Stimulated activated CD8-positive, alpha-beta memory T cell treated with anti-CD3 and anti-CD28 coated beads, Interleukin-4, amount 100 ng/mL, for 4 hours (primary cell): ENCODE measurements around the gene RPL37A.
"Not testable (repeated sequence)": the region's sequence is repeated elsewhere in the genome, so short reads cannot be mapped to it uniquely, and the experiment has no call there.

Source experiments
- DNase-seq, 2 donors: peaks; one replicate each; pipeline ENCODE4 v3.0.0-alpha.2; 2020; ENCODE audit warnings: low read depth in 2 of 2, low spot score in 1 of 2

RPL37A gene

DNA sequence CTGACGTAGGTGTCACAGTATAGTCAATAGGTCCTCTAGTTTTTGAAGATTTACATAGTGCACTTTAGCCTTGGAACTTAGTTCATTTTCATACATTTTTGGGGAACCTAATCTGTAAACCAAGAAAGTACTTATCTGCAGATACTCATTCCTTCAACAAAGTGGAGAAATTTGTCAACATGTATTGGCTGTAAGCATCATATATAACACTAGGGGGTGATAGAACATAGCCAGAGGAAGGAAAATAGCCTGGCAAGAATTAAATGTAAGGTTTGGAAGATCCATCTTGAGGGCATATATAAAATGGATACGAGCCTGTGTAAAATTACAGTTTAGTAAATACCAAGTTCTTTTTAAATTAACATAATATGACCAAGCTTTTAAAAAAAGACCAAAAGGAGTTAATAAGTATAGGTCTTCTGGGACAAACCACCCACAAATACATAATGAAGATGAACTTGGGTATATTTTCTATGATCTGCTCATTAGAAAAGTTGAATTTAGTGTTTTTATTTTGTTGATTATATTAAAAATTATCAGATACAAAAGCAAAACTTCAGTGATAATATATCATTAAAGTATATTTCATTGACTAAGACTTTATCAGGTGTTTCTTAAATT is 18.2 kb downstream of the RPL37A start:
- DNase-seq: no peak

DNA sequence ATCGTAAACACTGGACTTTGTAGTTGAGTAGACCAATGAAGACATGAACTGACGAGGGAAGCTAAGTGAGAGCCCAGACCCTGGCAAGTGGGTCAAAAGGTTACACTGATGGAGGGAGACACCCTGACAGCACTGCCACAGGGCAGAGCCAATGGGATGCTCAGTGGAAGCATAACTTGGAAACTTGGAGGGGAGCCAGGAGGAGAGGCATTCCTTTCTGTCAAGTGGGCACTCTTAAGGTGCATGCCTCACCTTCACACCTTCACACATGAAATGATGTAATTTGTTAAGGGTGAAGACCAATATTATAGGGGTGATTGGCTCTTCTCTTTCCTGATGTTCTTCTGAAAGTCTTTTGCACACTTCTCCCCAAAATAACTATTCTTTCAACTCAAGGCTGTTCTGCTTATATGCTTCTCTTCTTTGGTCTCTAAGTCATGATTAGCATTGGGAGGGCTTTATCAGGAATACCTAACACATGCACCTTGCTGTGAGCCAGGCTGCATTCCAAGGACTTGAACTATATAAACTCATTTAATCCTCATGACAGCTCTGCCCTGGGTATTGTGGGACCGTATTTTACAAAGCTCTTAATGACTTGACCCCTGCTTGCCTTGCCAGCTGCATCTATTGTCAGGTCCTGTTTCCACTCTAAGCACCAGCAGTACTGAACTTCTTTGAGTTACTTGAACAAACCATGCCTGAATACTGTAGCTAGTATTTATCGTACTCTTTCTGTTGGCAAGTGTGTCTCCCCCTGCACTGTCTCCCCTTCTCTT is 19.0 kb downstream of the RPL37A start:
- no peak for DNase-seq

DNA sequence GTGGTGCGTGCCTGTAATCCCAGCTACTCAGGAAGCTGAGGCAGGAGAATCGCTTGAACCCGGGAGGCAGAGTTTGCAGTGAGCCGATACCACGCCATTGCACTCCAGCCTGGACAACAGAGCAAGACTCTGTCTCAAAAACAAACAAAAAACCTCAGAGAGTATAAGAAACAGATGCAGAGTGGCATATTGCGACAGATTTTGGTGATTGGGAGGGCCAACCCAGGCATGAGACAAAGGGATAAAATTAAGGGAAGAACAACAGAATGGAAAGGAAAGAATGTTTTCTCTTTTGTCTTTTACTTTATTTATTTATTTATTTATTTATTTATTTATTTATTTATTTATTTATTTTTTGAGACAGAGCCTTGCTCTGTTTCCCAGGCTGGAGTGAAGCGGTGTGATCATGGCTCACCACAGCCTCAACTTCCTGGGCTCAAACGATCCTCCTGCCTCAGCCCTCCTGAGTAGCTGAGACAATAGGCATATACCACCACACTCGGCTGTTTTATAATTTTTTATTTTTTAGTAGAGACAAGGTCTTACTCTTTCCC is 20.0 kb downstream of the RPL37A start:
- DNase-seq: not testable (repeated sequence)

DNA sequence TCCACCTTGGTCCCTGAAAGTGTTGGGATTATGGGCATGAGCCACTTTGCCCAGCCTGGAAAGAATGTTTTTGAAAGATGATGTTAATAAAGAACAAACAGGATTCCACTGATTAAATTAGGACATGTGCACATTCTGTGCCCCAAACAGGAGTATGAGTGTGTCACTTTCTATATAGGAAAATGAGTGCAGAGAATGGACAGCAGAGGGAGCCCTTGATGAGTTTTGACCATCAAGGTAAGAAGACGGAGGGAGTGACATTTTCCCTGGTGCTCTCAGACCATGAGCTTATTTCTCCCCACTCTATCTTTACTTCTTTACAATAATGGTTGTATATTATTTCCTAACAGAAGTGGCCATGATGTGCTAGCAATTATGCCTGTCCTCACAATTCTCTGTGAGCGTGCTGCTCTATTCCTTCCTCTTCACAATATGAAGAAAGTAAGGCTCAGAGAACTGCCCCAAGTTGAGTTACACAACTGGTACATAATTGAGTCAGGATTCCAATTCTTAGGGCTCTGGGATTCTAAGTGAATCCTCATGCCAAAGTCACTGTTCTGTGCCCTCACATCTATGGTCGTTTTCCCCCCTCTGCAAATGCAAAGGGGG is 20.6 kb downstream of the RPL37A start:
- no peak for DNase-seq

DNA sequence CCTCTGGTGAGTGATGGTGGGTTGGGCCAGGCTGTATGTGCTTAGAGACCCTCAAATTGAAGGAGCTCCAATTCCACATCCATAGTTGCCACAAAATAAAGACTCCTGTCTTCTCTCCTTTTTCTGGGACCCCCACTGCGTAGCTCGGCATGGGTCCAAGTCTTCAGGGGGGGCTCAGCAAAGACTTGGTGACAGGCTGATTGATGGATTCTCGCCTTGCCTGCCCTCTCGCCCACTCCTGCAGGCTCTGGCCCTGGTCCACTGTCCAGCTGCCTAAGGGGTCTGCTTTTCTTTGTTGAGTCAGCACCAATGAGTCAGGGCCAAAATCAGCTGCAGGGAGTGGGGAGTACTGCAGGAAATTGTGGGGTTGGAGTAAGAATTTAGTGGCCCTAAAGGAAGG is 21.5 kb downstream of the RPL37A start:
- no peak for DNase-seq

DNA sequence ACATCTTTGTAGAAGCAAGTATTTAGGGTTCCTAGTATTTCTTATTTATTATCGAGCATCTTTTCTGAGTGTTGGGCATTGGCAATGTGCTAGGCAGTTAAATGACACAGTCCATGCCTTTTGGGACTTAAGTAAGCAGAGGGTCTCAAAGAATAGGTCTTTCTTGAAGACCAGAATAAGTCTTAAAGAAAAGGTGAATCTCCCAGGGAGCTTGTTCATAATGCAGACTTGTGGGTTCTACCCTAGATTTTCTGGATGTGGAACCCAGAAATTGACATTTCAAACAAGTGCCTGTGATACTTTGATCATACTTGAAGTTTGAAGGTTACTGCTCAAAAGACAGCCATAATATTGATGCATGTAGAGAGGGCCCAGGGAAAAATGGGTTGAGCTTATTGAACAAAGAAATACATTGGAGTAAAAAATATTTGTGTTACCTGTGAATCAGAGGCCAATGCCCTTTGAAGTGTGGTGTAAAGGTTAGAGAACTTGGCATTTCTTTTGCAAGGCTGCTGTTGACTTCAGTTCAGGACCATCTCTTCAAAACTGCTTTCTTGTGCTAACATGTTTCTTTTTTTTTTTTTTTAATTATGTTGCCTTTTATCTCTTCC is 24.4 kb downstream of the RPL37A start:
- DNase-seq: no peak

DNA sequence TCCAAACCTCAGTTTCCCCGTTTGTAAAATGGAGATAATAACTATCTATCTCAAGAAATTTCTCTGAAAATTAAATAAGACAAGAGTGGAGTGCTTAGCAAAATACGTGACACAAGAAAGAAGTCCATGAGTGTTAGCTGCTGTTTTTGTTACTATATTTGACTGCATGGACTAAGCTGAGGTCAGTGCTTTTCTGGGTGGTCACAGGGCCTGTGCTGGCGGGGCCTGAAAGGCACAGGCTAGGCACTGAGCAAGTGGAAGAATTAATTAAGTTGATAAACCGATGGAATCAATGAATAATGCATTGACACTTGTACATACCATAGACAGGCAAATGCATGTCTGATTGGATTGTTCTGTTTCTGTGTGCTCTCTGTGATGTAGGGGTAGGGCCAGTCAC is 27.3 kb downstream of the RPL37A start:
- DNase-seq: no peak

DNA sequence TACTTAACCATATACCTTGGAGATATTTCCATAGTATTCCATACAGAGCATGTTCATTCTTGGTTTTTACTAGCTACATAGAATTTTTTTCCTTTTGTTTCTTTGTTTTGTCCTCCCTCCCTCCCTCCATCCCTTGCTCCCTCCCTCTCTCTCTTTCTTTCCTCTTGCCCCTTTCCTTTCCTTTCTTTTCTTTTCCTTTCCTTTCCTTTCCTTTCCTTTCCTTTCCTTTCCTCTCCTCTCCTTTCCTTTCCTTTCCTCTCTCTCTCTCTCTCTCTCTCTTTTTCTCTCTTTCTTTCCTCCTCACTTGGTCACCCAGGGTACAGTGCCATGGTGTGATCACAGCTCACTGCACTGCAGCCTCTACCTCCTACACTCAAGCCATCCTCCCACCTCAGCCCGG is 28.3 kb downstream of the RPL37A start:
- no peak for DNase-seq

DNA sequence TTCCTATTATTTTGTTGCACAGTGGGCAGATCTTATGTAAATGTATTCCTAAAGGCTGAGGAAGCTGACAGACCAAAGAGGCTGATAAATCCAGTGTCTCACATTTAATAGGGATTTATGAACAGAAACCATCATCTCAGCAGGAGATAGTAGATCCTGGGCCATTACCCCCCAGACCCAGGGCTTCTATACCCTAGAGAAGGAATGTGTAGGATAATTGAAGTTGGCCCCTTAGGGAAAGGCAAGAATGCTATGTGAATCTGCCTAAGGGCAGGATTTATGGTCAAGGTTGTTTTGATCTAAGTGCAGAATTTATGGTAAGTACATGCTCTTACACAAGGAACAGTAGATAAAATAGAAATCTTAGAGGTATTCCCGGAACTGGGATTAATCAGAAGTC is 29.0 kb downstream of the RPL37A start:
- no peak for DNase-seq

DNA sequence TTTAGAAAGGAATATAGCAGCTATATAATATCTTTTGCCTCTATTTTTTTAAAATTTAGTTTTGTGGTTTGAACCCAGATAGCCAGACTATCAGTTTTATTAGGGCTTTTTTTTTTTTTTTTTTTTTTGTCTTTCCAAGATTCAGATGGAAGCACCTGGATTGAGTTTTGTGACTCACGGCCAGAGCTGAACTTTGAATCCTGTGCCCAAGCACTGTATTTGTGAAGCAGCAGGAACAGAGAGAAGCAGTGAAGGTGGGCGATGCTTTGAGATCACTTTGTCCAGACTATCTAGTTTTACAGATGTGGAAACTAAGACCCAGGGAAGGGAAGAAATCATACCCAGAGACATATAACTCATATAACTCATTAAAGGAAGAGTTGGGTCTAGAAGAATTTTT is 33.9 kb downstream of the RPL37A start:
- DNase-seq: no peak

DNA sequence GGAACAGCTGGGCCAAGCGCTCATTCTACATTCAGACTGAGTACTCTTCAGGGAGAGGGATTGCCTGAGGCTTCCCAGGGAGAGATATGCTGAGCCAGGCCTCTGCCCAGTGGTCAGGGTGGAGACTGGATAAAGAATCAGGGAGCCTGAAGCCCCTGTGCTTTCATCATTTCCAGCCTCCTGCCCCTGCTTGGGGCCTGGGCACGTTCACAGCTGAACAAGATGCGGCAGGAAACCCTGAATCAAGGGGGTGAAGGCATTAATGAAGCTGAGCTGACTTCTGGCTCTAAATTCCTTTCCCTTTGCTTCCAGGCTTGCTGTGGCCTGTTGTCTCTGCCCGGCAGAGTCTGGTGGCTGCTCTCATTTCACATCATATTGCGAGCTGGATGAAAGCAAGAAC is 35.0 kb downstream of the RPL37A start:
- DNase-seq: no peak

DNA sequence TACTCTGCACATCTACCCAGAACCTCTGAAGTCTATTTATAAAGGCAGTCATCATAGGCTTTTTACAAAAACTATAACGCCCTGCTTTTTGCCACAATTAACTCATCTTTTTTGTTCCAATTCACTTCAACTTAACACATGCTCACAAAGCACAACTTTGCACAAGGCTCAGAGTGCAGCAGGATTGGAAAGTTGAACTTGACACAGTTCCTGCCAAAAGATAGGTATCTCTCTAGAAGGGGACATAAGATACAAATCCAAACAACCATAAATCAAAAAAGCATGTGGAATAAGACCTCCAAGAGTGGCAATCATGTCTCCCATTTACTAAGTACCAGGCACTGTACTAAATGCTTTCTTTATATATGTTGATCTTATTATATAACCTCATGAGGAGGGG is 36.2 kb downstream of the RPL37A start:
- DNase-seq: no peak

DNA sequence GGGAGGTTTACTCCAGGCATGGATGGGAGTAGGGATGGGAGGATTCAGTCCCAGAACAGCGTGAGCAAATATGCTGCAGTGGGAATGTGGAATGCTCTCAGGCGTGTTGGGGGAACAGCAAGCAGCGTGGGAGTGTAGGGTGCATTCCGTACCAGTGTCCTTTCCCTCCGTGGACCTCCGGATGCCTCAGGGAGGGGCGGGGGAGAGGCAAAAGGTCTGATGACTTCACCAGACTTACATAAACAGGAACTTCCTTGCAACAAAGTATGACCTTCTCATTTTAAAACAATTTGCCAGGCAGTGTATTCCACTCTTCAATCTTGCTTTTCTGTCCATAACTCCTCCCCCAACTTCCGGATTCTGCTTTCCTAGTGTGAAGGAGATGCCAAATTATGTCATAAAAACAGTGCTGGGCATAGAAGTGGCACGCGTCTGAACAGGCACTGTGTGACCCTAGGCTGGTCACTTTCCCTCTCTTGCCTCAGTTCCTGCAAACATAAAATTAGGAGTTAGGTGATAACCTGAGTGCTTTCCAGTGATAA is 36.9 kb downstream of the RPL37A start:
- DNase-seq: no peak

DNA sequence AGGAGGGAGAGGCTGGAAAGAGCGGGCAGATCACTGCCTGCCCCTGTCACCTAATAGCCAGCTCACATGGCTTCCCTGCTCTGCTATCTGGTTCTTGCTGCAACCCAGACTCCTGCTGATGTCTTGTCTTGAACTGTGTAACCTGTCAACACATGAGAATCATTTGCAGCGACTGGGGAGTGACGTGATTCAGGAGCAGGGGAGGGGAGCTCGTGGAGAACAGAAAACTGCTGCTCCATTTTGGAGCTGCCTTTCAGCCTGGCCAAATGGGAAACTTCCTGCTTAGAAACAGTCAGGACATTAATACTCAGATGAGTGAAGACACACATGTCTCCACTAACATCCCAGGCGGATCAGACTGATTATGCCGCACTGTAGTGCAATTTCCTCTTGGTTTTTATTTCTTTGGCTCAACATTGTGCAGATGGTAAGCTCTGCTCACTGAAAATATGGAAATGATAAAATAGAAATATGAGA is 38.1 kb downstream of the RPL37A start:
- no peak for DNase-seq

DNA sequence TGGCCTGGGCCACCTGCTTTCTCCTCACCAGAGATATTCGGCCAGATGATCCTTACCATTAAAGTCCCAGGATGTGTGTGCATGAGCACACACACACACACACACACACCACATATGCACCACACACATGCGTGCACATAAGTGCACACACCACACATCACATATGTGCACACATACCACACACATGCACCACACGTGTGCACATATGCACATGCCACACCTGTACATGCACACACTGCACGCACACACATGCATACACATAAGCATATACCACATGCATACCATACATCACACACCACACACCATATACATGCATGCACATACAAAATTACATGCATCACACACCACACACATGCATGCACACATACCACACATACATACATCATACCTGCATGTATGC is 38.7 kb downstream of the RPL37A start:
- DNase-seq: no peak

DNA sequence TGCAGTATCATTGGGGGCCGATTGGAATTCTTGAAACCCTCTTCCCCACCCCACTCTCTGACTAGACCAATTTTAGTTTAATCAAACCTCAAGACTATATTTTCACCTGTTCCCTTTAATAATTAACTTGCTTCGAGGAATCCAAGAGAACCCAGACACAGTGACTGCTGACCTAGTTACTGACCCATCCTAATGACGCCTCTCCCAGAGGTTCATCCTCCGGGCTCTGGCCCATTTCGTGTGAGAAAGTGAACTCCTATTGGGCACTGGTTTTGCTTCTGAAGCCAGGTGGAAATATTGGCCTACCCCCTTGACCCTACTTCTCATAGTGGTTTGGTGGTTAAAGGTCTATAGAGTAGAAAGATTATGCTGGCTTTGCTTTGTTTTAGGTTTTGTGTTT is 39.9 kb downstream of the RPL37A start:
- no peak for DNase-seq

DNA sequence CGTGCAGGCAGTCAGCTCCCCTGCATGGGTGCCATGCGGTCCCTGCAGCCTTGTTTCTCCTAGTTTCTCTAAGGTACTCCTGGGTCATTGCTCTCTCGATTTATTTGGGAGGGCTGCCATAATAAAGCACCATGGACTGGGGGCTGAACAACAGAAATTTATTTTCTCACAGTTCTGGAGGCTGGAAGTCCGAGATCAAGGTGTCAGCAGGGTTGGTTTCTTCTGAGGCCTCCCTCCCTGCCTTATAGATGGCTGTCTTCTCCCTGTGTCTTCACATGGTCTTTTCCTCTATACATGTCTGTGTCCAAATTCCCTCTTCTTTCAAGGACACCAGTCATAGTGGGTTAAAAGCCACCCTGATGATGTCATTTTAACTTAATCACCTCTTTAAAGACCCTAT is 40.5 kb downstream of the RPL37A start:
- no peak for DNase-seq

DNA sequence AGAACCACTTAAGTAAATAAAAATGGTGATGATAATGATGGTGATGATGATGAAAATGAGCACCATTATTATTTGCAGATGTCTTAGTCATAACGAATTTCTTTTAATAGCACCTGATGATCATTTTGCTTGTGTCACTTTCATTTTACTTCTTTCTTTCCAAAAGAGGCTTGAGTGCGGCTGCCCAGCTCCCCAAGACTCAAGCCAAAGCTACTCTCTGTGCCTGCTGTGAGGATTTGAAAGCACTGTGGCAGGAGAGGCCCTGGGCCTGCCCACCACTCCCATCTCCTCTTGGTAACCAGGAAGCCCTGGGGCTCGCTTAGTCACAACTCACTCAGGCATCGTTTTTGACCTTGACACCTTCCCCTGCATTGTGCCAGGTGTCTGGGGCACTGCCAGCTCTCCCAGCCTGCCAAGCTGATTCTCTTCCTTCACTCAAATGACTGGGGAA is 41.2 kb downstream of the RPL37A start:
- no peak for DNase-seq

DNA sequence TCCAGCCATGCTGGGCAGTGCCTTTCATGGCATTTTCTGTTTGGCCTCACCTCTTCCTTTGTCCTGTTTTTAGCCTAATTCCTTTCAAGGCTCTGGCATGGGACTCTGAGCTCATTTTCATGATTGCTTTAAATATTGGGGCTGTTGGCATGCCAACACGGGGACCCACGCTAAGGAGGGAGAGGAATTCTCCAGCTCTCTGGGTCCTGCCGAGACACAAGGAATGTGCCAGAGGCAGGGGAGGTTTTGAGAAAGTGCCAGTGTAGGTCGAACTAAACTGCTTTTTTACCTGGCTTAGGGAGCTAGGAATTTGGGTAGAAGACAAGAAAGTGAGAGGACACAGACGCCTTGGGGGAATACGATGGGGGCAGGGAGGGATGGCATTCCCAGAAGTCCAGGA is 42.3 kb downstream of the RPL37A start:
- no peak for DNase-seq

DNA sequence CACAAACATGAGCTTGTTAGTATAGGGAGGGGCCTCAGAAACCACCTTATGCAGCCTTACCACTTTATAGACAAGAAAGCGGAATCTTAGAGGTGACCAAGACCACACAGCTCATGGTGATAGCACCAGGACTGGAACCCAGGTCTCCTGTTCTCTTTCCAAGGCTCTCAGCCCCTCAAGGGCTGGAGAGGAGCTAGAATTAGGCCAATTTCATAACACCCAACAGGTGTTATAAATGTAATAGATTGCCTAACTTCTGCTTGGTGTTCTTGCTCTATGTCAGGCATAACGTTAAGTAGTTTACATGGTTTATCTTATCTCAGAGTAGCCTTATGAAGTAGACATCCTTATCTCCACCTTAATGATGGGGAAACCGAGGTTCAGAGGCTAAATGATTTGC is 42.9 kb downstream of the RPL37A start:
- DNase-seq: no peak

DNA sequence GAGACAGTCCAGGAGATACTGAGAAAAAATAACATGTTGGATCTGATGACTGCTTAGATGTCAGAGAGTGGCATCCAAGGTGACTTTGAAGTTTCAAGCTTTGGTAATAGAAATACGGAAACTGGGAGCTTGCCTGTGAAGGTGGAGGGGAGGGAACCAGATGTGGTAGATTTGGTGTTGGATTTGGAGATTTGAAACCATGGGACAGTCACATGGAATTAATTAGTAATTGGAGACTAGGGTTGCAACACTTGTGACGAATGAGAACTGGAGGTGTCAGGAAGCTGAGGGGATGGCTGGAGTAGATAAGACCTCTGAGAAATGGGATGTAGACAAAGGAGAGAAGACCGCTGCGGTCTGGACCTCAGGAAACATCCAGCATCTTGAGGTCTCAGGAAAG is 46.7 kb downstream of the RPL37A start:
- DNase-seq: no peak
